Measurements from ENCODE around the gene MTHFD1L. TPM values are rescaled to one million over a fixed set of nuclear protein-coding genes. Genes with fewer than 3 reads are reported as not detected.
A peak's percentile ranks its signal among the peaks of the same experiment; 100 is the strongest.

Gene MTHFD1L
- total RNA-seq, 1 donor from 2014 or later = 53.2 TPM

DNA sequence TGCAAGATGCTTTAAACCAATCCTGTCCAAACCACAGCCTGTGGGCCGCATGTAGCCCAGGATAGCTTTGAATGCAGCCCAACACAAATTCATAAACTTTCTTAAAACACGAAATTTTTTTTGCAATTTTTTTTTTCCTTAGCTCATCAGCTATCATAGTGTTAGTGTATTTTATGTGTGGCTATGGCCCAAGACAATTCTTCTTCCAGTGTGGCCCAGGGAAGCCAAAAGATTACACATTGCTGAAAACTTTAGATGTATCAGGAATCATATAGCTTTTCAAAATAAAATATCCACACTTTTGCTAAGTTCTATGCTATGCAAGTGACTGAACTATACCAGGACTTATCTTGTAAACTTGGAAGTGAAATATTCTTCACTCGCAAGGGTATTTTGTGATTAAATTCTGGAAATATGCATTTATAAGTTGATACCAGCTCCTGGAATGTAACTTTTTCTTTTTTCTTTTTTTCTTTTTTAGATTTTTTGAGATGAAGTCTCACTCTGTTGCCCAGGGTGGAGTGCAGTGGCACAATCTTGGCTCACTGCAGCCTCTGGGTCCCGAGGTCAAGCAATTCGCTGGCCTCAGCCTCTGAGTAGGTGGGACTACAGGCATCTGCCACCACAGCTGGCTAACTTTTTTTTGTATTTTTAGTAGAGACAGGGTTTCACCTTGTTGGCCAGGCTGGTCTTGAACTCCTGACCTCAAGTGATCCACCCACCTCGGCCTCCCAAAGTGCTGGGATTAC lies 49.8 kb downstream of the MTHFD1L start:
- FAIRE-seq (no peak), DNase-seq (ENCODE audit: low read depth) (no peak)
- Histone ChIP-seq H3K4me3 (ENCODE audit: low read depth, low read length) (no peak overlapping the region), H3K27me3 (ENCODE audit: control insufficient read depth, insufficient read depth, low read length) (no peaks in the 10 kb centered on the region), H3K36me3 (ENCODE audit: control insufficient read depth, insufficient read depth, low read length) (peaks cover 10% of the 10 kb centered on the region)
- TF ChIP-seq, protein P1, sequence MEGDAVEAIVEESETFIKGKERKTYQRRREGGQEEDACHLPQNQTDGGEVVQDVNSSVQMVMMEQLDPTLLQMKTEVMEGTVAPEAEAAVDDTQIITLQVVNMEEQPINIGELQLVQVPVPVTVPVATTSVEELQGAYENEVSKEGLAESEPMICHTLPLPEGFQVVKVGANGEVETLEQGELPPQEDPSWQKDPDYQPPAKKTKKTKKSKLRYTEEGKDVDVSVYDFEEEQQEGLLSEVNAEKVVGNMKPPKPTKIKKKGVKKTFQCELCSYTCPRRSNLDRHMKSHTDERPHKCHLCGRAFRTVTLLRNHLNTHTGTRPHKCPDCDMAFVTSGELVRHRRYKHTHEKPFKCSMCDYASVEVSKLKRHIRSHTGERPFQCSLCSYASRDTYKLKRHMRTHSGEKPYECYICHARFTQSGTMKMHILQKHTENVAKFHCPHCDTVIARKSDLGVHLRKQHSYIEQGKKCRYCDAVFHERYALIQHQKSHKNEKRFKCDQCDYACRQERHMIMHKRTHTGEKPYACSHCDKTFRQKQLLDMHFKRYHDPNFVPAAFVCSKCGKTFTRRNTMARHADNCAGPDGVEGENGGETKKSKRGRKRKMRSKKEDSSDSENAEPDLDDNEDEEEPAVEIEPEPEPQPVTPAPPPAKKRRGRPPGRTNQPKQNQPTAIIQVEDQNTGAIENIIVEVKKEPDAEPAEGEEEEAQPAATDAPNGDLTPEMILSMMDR (IDR thresholded peaks at IDR 0.05; ENCODE audit: insufficient read depth, low read length, severe bottlenecking) = no peak

DNA sequence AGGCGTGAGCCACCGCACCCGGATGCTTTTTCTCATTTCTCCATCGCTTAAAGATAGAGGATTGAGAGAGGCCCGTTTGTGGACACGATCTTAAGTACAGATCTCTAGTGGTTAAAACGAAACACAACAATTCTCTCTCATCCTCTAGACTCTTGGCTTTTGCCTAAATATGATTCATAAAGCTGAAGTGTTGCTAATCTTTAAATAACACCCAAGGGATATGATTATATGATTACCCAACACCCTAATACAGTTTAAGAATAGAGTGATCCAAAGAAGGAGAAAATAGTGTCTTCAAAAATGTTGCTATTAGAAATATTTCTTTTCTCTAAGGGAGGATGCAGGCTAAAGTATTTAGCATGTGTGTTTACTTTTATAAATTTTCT lies 50.4 kb downstream of the MTHFD1L start:
- DNase-seq (ENCODE audit: low read depth) (peak; percentile 36), FAIRE-seq (no peak)
- Histone ChIP-seq H3K36me3 (ENCODE audit: control insufficient read depth, insufficient read depth, low read length) (peaks cover 10% of the 10 kb centered on the region), H3K27me3 (ENCODE audit: control insufficient read depth, insufficient read depth, low read length) (no peaks in the 10 kb centered on the region), H3K4me3 (ENCODE audit: low read depth, low read length) (no peak overlapping the region)
- TF ChIP-seq, protein P1 (IDR thresholded peaks at IDR 0.05; ENCODE audit: insufficient read depth, low read length, severe bottlenecking) = no peak

DNA sequence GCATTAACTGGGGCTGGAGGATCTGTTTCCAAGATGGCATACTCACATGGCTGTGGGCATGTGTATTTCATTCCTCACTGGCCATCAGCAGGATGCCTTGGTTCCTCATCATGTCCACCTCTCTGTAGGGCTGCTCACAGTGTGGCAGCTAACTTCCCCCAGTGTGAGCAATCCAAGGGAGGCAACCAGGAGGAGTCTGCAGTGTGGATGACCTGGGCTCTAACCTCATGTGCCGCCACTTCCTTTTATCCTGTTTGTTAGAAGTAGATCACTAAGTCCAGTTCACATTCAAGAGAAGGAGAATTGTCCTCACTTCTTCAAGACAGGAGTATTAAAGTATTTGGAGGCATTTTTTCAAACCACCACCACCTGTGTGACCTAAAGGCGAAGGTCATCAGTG lies 54.4 kb downstream of the MTHFD1L start:
- FAIRE-seq (no peak), DNase-seq (ENCODE audit: low read depth) (no peak)
- TF ChIP-seq, protein P1 (IDR thresholded peaks at IDR 0.05; ENCODE audit: insufficient read depth, low read length, severe bottlenecking) = no peak
- H3K27me3 ChIP-seq (ENCODE audit: control insufficient read depth, insufficient read depth, low read length) = no peaks in the 10 kb centered on the region
- H3K4me3 ChIP-seq (ENCODE audit: low read depth, low read length) = no peak overlapping the region
- H3K36me3 ChIP-seq (ENCODE audit: control insufficient read depth, insufficient read depth, low read length) = peaks cover 16% of the 10 kb centered on the region

DNA sequence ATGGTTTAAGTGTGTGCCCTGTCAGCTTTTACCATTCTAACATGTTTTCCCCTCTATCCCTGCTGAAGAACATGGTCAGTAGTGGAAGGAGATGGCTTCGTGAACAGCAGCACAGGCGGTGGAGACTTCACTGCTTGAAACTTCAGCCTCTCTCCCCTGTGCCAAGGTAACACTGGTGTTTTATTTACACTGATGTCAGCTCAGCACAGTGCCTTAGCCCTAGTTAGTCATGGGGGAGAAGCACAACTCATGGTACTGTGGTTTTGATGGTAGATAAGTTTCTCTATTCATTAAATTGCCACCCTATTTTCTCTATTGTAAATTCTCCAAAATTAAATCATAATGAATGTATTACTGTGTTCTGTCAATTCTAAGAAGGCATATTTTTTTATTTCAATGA lies 56.6 kb downstream of the MTHFD1L start:
- Histone ChIP-seq H3K27me3 (ENCODE audit: control insufficient read depth, insufficient read depth, low read length) (no peaks in the 10 kb centered on the region), H3K4me3 (ENCODE audit: low read depth, low read length) (no peak overlapping the region), H3K36me3 (ENCODE audit: control insufficient read depth, insufficient read depth, low read length) (peaks cover 23% of the 10 kb centered on the region)
- TF ChIP-seq, protein P1 (IDR thresholded peaks at IDR 0.05; ENCODE audit: insufficient read depth, low read length, severe bottlenecking) = no peak
- DNase-seq (ENCODE audit: low read depth) = peak; percentile 7
- FAIRE-seq = no peak

DNA sequence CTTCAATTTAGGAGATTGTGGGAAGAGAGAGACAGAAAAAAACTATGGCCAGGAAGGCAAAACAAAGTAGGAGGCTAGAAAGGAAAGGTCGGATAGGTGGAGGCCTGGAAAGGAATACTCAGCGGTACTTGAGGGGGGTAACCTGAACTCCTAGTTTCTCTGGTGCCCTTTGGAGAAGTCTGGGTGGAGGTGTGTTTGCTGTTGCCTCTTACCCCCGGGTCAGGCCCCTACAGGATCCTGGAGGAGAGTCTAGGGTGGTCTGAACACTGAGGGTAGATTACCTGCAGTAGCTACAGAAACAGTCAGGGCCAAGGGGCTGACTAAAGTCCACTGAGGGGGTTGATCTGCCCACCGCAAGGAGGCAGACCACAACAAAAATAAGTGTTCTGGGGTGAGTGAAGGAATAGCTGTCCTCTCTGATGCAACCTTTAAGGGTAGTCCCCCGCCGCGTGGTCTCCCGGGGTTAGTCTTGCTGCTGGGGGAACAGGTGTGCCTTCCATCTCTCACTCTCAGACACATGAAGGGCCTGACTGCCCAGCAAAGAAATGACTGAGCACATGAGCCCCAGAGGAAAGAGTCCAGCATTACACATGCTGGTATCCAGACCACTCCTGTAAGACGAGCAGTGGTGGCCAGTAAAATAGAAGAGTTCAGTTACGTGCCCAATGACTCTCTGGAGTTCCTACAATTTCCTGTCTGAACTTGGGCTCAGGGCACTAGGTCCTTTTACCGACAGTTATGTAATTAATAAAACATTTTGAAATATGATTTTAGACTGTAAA lies 59.5 kb downstream of the MTHFD1L start:
- TF ChIP-seq, protein P1 (IDR thresholded peaks at IDR 0.05; ENCODE audit: insufficient read depth, low read length, severe bottlenecking) = no peak
- no peaks in the 10 kb centered on the region for H3K27me3 ChIP-seq (ENCODE audit: control insufficient read depth, insufficient read depth, low read length)
- H3K4me3 ChIP-seq (ENCODE audit: low read depth, low read length) = no peak overlapping the region
- FAIRE-seq (no peak), DNase-seq (ENCODE audit: low read depth) (no peak)
- H3K36me3 ChIP-seq (ENCODE audit: control insufficient read depth, insufficient read depth, low read length) = peaks cover 18% of the 10 kb centered on the region
